Adipocyte (in vitro differentiated cells): Measurements from ENCODE around the gene HMCN2.
"Not testable (repeated sequence)": the region's sequence is repeated elsewhere in the genome, so short reads cannot be mapped to it uniquely, and the experiment has no call there.

Source experiments
- DNase-seq: peaks from one replicate; pipeline ENCODE4 v3.0.0-alpha.2; 2015; ENCODE audit warnings: low read depth
- H3K27me3 ChIP-seq: replicated peaks from 2 replicates; pipeline ENCODE4 v1.7.0; 2013; ENCODE audit warnings: mild to moderate bottlenecking, low read length, moderate library complexity; ENCODE audit not compliant: control insufficient read depth, insufficient read depth
- H3K36me3 ChIP-seq: 2 replicates; pipeline ENCODE4 v1.7.0; 2013; ENCODE audit warnings: low read length, mild to moderate bottlenecking, moderate library complexity; ENCODE audit not compliant: control insufficient read depth, insufficient read depth, severe bottlenecking
- H3K4me1 ChIP-seq: 2 replicates; pipeline ENCODE4 v1.7.0; 2013; ENCODE audit warnings: mild to moderate bottlenecking, low read length, moderate library complexity; ENCODE audit not compliant: control insufficient read depth, insufficient read depth
- H3K4me3 ChIP-seq: 2 replicates; pipeline ENCODE4 v1.7.0; 2013; ENCODE audit warnings: mild to moderate bottlenecking, low read length, moderate library complexity
- H3K9ac ChIP-seq: 2 replicates; pipeline ENCODE4 v1.7.0; 2013; ENCODE audit warnings: mild to moderate bottlenecking, low read length, moderate library complexity
- H3K9me3 ChIP-seq: 2 replicates; pipeline ENCODE4 v1.7.0; 2013; ENCODE audit warnings: mild to moderate bottlenecking, low read length, moderate library complexity; ENCODE audit not compliant: control insufficient read depth

The HMCN2 gene

GRCh38 chr9:130337318-130337717 lies 71.8 kb downstream of the HMCN2 start:
- Histone ChIP-seq H3K9me3 (no peaks in the 10 kb centered on the region), H3K9ac (no peak overlapping the region), H3K4me3 (no peak overlapping the region), H3K36me3 (no peaks in the 10 kb centered on the region), H3K27me3 (peaks cover 45% of the 10 kb centered on the region), H3K4me1 (no peaks in the 10 kb centered on the region)
- no peak for DNase-seq

DNA sequence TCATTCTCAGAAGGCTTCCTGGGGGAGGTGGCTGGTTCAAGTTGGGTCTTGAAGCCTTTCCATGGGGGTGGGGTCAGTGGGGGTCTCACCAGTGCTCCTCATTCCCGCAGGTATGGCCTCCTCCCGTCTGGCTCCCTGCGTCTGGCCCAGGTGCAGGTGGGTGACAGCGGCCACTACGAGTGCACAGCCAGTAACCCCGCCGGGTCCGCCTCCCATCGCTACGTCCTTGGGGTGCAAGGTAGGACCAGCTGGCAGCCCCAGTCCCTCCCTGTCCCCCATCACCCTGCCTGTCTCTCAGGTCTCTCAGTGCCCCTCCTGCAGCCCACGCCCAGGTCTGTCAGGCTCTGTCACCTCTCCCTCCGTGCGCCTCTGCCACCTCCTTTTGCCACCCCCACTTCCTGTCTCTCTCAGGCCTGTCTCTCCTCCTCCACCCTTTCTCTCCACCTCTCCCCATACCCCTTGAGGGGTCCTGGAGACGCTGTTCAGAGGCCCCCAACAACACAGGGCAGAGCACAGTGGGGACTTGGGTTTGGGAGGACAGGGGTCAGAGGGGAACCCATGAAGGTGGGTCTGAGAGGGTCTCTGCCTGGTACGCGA lies 72.3 kb downstream of the HMCN2 start:
- Histone ChIP-seq H3K4me1 (no peaks in the 10 kb centered on the region), H3K9me3 (no peaks in the 10 kb centered on the region), H3K27me3 (peaks cover 49% of the 10 kb centered on the region), H3K9ac (no peak overlapping the region), H3K36me3 (no peaks in the 10 kb centered on the region), H3K4me3 (no peak overlapping the region)
- DNase-seq, result no peak

- not testable (repeated sequence) for H3K36me3 ChIP-seq, H3K4me1 ChIP-seq, DNase-seq, H3K9ac ChIP-seq, H3K9me3 ChIP-seq, H3K4me3 ChIP-seq
- peaks cover 42% of the 10 kb centered on the region for H3K27me3 ChIP-seq
These were observed 73.3 kb downstream of the HMCN2 start for GRCh38 chr9:130338891-130339290.

- no peak for DNase-seq
- H3K9ac ChIP-seq, result no peak overlapping the region
- H3K9me3 ChIP-seq, result no peaks in the 10 kb centered on the region
- H3K36me3 ChIP-seq, result no peaks in the 10 kb centered on the region
- H3K4me3 ChIP-seq, result no peak overlapping the region
- no peaks in the 10 kb centered on the region for H3K4me1 ChIP-seq
- peaks cover 38% of the 10 kb centered on the region for H3K27me3 ChIP-seq
These were observed 73.7 kb downstream of the HMCN2 start for GRCh38 chr9:130339306-130339705.

GRCh38 chr9:130340011-130340410 lies 74.5 kb downstream of the HMCN2 start:
- no peak overlapping the region for H3K4me3 ChIP-seq

GRCh38 chr9:130340557-130340956 lies 75.0 kb downstream of the HMCN2 start:
- H3K4me3 ChIP-seq, H3K36me3 ChIP-seq, H3K9ac ChIP-seq, DNase-seq, H3K4me1 ChIP-seq, H3K9me3 ChIP-seq: not testable (repeated sequence)
- H3K27me3 ChIP-seq, result peaks cover 27% of the 10 kb centered on the region

More at GRCh38 chr9:130340011-130340410, 74.5 kb downstream of the HMCN2 start:
- Histone ChIP-seq H3K9ac (no peak overlapping the region), H3K4me1 (no peaks in the 10 kb centered on the region), H3K27me3 (peaks cover 33% of the 10 kb centered on the region), H3K9me3 (no peaks in the 10 kb centered on the region), H3K36me3 (no peaks in the 10 kb centered on the region)
- no peak for DNase-seq

GRCh38 chr9:130341128-130341527 lies 75.6 kb downstream of the HMCN2 start:
- Histone ChIP-seq H3K9ac (no peak overlapping the region), H3K4me1 (no peaks in the 10 kb centered on the region), H3K27me3 (peaks cover 22% of the 10 kb centered on the region), H3K9me3 (no peaks in the 10 kb centered on the region), H3K36me3 (no peaks in the 10 kb centered on the region), H3K4me3 (no peak overlapping the region)
- DNase-seq, result no peak

GRCh38 chr9:130341839-130342713 lies 76.5 kb downstream of the HMCN2 start:
- H3K9me3 ChIP-seq, result no peaks in the 10 kb centered on the region
- H3K27me3 ChIP-seq, result peaks cover 23% of the 10 kb centered on the region
- no peaks in the 10 kb centered on the region for H3K4me1 ChIP-seq
- H3K9ac ChIP-seq, result no peak overlapping the region
- no peak overlapping the region for H3K4me3 ChIP-seq
- DNase-seq, result no peak
- H3K36me3 ChIP-seq, result no peaks in the 10 kb centered on the region

DNA sequence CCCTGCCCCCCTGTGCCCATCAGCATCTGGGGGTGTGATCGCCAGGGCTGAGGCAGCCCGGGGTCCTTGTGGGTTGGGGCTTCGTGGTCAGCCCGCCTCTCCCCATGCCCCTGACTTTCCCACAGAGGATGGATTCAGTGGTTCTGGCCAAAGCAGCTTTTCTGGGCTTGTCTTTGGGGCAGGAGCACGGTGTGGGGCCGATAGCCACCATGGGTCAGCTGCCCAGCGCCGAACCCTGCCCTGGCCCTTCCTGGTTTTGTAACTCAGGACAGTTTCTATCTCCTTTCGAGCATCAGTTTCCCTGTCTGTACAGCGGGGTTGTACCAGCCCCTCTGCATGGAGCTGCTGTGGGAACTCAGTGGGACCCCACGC lies 77.1 kb downstream of the HMCN2 start:
- H3K36me3 ChIP-seq, result no peaks in the 10 kb centered on the region
- DNase-seq, result no peak
- no peaks in the 10 kb centered on the region for H3K4me1 ChIP-seq
- H3K27me3 ChIP-seq, result peaks cover 28% of the 10 kb centered on the region
- no peak overlapping the region for H3K4me3 ChIP-seq
- no peaks in the 10 kb centered on the region for H3K9me3 ChIP-seq
- no peak overlapping the region for H3K9ac ChIP-seq

DNA sequence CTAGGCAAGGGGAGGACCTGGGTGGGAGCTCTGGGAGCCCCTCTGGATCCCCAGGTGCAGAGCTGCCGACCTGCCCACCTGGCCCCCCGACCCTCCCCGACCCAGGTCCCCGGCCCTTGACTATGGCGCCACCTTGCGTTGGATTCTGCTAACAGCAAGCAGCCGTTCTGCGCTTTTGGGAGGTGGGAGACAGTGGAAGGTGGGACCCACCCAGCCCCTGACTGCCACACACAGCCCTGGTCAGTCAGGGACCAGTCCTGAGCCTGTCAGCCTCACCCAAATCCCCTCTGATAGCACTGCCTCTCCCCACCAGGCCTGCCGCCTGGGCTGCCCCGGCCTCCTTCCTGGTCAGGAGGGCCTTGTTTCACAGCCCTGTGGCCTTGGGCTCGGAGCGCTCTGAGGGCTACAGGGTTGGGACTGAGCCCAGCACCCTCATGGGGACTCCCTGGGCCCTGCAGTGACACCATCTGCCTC lies 77.9 kb downstream of the HMCN2 start:
- Histone ChIP-seq H3K4me3 (no peak overlapping the region), H3K4me1 (no peaks in the 10 kb centered on the region), H3K36me3 (no peaks in the 10 kb centered on the region), H3K9ac (no peak overlapping the region), H3K27me3 (peaks cover 31% of the 10 kb centered on the region), H3K9me3 (no peaks in the 10 kb centered on the region)
- DNase-seq, result peak; percentile 45

- no peak for DNase-seq
- Histone ChIP-seq H3K9ac (no peak overlapping the region), H3K27me3 (peaks cover 35% of the 10 kb centered on the region), H3K4me1 (no peaks in the 10 kb centered on the region), H3K9me3 (no peaks in the 10 kb centered on the region), H3K36me3 (no peaks in the 10 kb centered on the region), H3K4me3 (no peak overlapping the region)
These were observed 78.8 kb downstream of the HMCN2 start for GRCh38 chr9:130344366-130344765.
